HuH-7.5 (cell line): ENCODE results near the gene LCAT.
A peak's percentile ranks its signal among the peaks of the same experiment; 100 is the strongest.

Experiments used
- DNase-seq: peaks from one replicate; pipeline ENCODE4 v3.0.0; 2011; ENCODE audit warnings: low spot score

The LCAT gene

DNA sequence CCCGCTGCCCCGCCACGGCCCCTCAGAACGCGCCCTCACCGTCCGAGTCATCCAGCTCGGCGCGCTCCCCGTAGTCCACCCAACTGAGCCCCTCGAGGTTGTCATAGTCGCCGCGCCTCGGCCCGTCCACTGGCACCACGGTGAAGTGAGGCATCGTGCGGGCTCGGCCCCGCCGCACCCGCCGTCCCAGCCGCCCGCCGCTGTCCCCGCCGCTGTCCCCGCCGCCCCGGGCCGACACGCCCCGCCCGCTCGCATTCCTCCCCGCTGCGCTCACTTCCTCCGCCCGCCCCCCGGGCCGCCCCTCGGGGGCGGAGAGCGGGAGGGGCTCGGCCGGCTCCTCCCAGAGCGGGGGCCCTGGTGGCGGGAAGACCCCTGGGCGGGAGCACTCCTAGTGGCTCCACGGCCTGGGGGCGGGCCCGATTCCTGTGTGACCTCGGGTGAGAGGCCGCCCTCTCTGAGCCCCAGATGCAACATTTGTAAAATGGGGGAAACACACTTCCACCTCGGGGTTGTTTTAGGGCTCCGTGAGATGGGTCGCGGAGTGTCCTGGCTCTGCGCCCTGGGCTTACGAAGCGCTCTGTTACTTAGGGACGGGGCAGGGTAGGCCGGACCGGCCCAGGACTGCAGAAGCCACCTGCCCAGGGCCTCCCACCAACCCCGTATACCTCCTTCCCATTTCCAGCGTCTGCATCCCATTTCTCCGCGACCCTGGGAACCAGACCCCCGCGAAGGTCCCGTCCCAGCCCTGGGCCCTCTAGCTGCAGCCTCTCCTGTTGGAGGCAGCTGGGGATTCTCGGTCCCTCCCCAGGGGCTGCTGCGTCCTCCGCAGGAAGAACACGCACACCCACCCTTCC, 24.7 kb upstream of the LCAT start, which contains the start of gene SLC12A4:
Gene SLC12A4 (minus strand): TSS at position 238 of the 854 bp plus-strand sequence. CDS start 84 bp downstream, at position 154.
- DNase-seq, result peak; percentile 98

- peak; percentile 66 for DNase-seq
These were observed 24.1 kb upstream of the LCAT start for GRCh38 chr16:67967958-67968399.

DNA sequence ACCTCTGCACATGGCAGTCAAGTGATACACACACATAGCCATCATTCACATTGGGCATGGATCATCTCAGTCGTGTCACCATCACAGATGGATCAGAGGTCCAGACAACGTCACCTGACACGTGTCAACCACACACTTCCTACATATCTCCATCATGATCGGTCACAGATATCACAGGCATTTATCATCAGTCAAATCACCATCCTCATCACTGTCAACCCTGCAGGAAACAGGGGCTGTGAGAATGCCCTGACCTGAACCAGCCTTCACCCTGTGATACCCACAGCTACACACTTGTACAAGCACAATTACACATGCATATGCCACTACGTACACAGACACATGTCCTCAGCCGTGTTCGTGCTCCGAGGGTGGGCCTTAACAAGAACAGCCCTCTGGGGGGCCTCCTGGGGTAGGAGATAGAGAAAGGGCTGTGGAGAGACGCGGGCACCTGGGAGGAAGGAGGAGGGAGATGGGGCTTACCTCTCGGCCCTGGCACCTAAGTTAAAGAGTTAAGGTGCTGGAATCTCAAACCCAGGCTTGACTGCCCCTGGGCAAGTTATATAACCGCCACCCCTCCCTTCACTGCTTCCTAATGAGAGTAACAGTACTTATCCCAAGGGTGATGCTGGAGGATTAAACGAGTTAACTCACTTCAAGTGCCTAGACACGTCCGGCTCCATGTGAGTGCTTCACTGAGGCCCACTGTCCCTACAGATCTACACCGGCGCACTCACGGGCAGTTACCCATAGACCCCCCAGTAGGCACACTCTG, 23.4 kb upstream of the LCAT start:
- DNase-seq, result no peak

DNA sequence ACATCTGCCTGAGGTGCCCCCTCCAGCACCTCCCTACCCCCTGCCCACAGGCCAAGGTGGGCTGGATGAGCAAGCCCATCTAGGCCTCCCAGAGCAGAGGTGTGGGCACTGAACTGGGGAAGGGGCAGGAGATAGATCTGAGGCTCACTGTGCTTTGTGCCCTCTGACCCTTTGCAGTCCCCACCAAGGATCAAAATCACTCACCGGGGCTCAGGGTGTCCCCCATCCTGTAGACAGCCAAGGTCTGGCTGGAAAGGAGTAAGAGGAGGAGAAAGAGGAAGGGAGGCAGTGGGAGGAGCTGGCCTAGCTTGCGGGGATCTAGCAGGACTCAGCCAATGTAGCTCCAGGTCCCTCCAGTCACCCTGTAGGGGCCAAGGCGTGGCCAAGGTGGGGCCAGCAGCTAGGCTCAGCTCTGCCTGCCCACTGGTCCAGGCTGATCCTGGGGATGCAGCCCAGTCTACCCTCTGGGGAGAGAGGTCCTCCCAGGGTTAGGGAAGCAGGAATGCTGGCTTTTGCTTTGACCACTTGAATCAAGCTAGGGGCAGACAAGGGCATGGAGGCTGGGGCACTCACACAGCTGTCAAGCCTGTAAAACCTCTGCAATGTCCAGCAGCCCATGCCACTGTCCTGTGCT, 22.7 kb upstream of the LCAT start:
- no peak for DNase-seq

DNA sequence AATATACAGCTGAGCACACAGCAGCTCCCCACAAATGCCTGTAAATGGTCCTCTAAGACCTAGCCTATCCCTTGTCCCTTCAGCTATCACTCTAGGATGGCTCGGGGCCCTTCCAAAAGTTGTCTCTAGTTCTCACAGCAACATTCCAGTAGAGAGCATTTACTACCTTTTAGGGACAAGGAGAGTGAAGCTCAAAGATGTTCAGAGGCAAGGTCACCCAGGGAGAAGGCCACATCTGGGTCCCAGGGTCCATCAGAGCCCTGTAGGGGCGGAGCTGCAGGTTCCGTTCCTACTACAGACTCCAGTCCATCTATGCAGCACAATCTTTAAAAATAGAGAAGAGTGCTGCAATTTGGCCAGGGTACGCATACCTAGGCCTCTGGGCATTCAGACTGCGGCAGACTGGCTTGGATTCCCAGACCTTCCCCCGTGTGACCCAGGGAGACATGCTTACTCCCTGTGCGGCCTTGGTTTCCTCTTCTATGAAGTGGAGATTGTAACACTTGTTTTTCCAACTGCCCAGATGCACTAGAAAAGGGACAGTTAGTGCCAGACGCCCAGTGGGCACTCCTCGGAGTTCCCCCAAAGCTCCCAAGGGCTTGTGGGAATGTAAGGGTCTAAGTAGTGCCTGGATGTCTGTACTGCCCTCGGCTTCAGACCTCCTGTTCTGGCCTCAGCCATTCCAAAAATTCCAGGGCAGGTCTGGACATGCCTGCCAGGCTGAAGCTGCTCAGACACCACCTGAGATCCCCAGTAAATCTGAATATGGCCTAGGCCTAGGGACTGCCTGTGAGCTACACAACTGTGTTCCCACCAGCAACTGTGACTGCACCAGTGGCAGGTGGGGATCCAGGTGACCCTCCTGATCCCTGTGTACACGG, 22.0 kb upstream of the LCAT start:
- no peak for DNase-seq

DNA sequence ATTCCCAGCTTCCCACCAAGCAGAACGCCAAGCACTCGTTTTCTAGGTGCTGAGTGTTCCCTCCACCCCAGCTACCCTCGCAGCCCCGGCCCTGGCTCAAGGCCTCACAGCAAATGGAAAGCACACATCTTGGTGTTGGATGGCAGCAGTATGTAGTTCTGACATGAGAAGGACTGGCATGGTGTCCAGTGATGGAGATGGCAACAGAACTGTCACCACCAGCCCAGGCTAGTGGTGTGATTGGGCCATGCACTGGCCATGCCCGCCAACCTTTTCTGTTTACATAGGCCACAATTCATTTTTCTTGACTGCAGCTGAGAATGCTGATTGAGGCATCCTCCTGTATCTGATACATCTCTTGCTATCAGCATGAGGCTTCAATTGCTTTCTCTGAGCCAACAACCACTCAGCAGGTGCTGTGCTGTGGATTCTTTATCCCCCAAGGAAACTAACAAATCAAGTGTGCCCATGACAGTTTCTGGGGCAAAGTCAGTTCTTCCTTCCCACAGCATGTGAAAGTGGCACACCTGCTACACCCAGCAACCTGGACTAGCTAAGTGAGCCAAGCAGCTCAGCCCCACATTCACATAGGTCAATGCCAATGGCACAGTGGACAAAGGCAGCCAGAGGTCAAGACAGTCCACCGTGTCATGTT, 20.7 kb upstream of the LCAT start:
- DNase-seq, result no peak

DNA sequence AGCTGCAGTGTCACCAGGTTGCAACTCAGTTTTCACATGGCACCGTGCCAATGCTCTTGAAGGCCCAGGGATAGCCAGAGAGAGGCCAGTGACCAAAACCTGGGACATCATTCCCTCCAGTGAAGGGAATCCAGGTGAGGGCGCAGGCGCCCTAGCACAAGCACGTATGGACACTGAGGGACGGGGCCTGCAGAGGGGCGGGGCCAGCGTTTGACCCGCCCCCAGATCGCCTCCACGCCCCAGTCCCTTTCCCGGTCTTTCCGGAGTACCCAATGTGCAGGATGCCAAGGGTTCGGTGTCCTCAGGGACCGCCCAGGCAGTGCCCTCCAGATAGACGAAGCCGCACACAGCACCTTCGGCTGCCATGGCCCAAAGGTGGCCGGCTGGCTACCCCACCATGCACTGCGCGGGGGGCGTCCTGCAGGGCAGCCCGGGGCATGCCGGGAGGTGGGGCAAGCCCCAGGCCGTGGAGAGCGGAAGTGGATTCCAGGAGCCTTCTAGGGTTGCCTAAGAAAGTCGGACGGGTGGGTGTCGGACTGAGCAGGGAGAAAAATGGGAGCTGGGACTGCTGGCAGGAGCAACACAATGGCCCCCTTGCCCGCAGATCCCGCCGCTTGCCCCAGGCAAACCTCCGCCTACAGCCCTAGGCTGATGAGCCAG, 19.9 kb upstream of the LCAT start:
- DNase-seq, result no peak

DNA sequence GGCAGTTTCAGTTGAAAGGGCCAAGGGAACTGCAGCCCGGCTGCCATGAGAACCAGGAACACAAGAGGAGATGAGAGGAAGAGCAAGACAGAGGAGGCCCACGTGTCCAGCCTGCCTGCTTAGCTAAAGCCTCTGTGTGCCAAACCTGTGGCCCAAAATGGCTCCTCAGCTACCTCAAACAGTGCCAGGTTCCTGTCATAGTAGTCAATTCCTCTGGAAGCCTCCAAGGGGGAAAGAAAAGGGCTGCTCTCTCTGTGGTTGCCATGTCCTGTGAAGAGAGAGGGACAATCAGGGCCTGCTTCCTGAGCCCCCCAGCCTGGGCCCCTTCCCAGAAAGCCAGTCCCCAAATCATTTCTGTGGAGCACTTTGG, 19.4 kb upstream of the LCAT start:
- DNase-seq, result no peak

DNA sequence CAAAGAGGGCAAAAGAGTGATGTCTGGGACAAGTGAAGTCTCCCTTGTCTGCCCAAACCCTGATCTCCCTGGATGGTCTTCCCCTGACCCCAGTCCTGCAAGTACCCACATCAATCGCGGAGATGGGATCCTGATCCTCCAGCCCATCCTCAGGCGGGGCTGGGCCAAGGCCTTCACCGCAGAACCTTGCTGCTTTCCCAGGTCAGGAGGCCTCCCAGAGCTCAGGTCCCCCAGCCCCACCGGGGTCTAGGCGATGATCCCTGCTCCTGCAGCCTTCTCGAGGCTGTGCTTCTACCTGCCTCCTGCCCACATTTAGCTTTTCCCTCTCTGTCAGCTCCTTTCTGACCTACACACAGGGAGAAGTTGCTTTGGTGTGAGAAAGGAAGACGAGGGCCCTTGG, 18.2 kb upstream of the LCAT start:
- DNase-seq, result no peak

GRCh38 chr16:67961551-67961957, 17.6 kb upstream of the LCAT start:
- no peak for DNase-seq

DNA sequence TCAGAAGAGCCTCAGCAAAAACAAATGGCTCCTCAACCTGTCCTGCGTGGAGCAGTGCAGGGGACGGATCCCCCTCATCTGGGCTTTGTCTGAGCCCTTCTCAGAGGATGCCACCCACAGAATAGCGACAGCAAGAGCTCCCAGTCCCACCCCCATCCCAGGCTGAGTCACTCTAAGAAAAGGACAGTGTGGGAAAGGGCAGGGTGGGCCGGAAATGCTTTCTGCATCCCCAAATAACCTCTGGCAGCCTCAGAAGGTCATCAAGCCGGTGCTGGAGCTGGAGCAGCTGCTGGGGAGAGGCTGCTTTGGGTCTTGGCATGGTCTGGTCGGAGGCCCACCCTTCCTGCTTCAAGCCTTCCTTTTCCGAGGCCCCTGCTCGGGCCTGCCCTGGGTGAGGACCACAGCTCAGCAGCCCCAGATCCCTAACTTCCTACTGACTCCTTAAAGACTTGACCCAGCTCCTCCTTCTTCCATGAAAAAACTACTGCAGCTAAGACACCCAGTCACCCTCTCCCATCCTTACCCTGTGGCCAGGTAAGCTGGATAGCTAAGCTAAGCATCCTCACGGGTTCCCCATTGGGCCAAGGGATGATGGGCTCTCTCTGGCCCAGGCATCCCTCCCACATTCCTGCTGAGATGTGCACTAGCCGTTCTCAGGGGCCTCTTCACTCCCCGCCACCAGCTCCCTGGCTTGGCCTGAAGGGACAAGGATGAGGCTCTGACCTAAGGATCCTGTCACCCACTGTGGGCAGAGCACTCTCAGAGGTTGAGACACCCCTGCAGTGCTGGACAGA, 15.8 kb upstream of the LCAT start:
- no peak for DNase-seq

DNA sequence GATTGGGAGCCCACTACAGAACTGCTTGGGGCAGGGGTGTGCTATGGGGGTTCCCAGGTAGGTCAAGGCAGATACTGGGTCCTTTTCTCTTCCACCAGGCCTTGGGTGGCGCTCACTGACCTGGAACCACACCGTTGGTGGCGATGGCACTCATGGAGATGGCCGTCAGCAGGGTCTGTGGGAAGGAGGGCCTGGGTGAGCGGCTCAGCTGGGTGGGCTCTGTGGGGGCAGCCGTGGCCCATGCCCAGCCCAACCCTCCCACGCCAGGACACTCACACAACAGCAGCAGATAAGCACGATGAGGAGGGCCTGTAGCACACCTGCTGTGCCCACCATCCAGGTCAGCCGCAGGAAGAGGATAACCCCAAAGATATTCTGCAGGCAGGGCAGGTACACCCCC, 13.7 kb upstream of the LCAT start:
- no peak for DNase-seq

- no peak for DNase-seq
These were observed 10.7 kb upstream of the LCAT start for GRCh38 chr16:67954421-67955196.

- no peak for DNase-seq
These were observed 9.9 kb upstream of the LCAT start for GRCh38 chr16:67953641-67954375.

DNA sequence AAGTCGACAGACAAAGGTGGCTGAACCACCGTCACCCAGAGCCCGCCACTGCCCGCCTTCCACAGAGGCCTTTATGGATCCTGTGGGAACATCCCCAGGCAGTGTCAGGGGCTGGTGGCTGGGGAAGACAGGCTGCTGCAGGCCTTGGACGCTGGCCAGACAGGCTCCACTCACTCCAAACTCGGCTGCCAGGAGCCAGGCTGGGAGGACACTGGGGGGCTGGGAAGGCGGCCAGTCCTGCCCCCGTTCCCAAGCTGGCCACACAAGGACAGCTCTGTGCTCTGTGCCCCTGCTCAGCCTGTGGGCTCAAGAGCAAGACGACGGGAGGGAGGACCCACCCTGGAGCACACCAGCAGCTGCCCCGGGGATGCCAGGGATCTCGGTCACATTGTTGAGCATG, 7.6 kb upstream of the LCAT start:
- no peak for DNase-seq

DNA sequence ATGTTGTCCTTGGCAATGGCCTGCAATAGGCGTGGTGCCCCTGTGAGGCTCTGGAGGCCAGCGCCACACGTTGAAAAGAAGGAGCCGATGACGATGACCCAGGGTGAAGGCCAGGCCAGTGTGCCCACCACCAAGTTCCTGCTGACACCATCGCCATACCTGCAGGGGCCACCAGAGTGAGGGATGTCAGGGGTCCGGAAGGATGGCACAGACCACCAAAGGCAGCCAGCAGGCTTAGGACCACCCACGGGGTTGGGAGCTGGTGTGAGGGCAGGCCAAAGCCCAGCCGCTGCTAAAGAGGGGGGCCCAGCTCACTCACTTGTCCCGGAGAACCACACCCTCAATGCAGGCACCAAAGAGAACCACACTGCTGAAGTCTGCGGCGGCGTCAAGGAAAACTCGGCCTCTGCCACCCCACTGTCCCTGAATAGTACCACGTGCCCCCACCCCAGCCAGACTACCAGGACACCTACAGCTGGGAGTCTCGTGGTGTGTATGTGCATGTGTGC, 6.5 kb upstream of the LCAT start:
- no peak for DNase-seq

- no peak for DNase-seq
These were observed 5.7 kb upstream of the LCAT start for GRCh38 chr16:67949645-67950044.

DNA sequence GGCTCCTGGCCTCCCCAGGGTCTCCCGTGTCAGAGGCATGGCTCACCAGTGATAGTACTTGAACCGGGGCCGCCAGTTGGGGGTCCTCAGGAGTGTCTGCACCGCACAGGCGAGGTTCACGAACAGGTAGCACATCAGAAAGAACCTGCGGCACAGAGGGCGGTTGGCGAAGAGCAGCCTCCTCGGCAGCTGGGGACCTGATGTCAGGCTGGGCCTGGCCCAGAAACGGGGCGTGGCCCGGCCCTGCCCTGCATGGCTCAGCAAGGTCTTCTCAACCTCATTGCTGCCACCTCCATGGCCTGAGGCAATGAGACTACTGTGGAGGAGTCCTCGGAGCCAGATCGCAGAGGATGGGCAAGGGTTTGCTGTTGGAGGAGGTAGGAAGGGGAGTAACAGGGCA, 4.1 kb upstream of the LCAT start:
- DNase-seq, result no peak
